Fibroblast of peridontal ligament (primary cell): ENCODE measurements around the gene RHBG.

Experiments used
- DNase-seq: peaks from one replicate; pipeline ENCODE4 v3.0.0-alpha.2; 2010; ENCODE audit errors: extremely low read depth

The RHBG gene

GRCh38 chr1:156386134-156386901 lies 17.3 kb downstream of the RHBG start:
- DNase-seq = no peak

DNA sequence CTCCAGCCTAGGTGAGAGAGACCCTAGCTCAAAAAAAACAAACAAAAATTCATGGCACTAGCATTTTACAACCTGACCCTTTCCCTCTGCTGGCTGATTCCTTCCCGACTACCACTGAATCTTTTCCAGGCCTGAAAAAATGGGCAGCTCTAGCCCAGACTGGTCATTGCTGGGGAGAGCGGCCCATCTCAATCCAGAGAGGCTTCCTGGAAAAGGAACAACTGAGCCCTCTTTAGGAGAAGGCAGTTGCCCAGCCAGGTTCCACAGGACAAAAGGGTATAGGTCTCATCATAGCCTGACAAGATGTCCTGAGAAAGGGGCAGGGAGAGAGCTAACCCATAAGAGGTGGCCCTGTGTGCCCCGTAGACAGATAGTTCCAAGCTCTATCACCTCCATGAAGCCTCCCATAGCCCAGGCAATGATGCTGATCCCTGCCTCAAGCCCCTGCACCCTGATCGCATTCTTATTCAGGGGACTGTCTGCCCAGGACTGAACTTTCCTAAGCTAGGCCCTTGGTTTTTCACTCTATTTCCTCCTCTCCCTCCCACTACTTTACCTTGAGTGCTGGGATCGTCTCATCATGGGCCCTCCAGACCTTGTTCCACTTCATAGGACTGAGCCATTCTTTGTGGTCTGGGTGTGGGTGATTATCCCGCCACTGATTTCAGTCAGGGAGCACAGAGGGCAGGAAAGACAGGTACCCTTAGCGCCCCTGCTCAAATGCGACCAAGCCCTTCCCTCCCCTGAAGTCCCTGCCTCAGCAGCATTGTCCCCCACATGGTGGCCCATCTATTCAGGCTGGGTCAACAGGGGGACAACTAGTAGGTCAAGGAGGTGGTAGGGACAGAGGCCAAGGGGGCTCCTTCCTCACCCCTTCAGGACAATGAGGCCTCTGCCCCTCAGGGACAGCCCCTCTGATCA lies 18.2 kb downstream of the RHBG start:
- DNase-seq = no peak

- no peak for DNase-seq
Observed at GRCh38 chr1:156387870-156388173, 18.8 kb downstream of the RHBG start.

DNA sequence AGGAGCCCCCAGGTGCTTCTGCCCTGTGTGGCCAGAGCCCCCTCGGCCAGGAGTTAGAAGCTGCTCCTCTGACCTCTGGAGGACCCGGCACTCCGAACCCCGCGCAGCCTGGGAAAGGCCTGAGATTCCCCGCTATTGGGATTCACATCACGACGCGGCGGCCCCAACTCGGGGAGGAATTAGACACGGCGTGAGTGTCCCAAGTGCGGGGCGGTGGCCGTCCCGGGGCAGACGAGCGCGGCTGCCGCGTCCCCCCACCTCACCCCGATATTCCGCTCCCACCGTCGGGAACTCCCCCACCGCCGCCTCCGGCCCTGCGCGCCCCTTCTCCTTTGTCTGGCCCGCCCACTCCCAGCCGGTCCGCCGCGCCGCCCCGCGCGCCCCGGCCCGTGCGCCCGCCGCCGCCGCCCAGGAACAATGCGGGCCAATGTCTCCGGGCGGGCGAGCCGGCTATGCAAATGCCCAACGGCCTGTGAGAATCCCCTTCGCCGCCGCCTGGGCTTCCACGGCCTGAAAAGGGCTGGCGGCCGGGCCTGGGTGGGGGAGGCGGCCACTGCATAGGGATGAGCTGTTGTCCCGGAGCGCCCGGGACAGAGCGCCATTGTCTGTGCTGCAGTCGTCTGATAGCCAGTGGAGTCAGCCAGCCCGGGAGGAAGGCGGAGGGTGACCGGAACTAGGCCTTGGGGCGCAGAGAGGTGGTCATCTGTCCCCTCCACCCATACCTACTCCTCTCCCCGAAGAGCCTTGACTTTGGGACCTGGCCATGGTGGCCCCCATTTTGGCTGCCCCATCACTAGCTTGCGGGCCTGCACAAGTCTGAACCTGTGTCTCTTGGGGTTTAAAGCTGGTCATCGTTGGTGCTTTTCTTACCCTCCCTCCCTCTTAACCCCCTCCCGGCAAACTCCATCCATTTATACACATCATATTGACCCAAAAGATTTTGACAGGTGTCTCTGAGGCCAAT lies 19.4 kb downstream of the RHBG start:
- DNase-seq = no peak

- DNase-seq = no peak
Observed at GRCh38 chr1:156389311-156389710, 20.3 kb downstream of the RHBG start.

DNA sequence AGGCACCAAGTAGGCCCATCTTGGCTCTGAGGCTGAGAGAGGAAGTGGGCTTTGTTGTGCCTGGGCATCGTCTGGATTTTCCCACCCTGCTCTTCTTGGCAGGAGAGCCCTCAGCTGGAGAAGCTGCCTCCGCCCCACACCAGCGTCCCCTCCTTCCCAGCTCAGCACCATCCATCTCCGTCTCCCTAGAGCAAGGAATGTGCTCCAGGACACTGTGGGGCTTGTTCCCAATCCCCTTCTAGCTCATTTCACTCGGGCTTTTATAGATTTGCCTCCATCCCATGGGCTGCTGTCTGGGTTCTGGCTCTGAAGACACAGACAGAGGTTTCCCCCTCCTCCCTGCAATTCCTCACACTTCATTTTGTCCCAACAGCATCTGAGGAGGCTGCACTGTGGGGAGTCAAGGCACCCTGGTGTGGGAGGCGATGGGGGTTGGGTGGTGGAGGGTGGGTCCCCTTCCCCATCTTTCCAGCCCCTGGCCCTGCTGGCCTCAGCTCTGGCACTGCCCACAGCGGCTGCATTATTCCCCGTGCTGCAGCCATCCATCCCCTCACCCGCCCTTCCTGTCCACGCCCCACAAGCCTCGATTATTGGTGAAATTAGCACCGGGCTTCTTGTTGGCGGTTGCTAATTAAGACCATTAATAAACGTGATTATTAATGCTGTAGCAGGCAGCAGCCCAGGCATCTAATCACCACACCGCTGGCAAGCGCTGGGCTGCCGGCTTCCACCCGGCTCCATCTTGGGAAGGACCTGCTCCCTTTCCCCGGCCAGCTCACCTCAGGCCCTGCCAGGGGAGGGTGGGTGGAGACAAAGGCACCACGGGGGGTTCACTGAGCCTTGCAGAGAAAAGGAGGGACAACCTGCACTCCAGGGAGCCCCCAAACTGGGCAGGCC lies 21.7 kb downstream of the RHBG start:
- no peak for DNase-seq

DNA sequence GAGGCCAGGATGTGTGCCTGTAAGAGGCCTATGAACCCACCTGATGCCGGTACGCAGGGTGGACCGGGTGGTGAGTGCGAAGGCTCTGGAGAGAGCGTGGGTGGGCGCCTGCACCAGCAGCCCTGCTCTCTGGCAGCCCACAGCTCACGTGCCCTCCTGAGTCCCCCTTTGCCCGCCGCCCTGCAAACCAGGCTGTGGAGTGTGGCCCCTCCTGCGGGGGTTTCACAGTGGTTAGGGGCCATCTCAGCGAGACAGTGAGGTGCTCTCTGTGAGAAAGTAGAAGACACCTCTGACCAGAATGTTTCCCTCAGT lies 22.3 kb downstream of the RHBG start:
- no peak for DNase-seq

DNA sequence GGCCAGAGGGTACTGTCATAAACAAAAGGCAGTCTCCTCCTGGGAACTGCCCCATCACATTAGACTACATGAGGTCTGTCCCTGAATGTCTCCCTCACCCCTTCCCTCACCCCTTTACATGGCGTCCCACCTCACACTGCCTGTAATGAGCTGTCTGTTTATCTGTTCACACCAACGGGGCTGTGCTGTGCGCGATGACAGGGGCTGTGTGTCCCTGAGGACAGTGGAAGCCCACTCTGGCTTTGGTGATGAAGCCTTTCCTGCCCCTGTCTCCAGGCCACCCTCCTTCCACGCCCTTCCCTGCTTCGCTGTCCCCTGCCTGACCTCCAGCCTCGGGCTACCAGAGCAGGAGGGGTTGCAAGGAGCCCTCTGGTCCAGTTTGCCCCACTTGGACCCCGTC lies 22.7 kb downstream of the RHBG start:
- DNase-seq = no peak

GRCh38 chr1:156392452-156392853 lies 23.4 kb downstream of the RHBG start:
- no peak for DNase-seq

DNA sequence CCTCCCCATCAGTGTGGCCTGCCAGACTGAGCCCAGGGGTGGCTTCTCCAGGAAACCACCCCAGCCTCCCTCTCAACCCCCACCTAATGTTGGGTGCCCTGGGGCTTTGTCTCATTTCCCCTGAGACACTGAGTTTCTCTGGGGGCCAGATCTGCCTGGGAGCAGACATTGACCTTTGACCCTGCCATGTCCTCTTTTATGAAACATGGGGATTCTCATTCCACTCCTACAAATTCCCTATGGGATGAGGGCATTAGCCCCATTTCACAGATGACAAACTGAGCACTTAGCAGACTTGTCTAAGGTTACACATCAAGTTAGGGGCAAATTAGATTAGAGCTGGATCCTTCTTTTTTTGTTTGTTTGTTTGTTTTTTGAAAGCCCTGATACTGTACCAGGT lies 24.1 kb downstream of the RHBG start:
- DNase-seq = no peak

DNA sequence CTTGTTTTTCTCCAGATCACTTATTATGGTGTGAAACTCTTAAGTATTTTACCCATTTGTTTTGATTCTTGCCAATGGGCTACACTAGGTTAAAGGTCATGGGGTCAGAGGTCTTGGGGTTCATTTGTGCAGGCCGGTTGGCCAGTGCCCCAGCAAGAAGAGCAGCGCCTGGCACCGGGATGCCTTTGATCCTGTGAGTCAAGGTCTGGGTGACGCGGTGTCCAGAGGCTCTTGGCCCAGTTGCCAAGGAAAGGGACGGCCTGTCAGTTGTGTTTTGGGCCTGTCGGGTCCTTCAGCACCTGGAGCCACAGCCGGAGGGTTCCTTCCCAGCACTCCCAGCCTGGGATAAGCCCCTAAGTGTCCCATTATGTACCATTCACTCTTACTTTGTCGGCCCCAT lies 25.1 kb downstream of the RHBG start:
- DNase-seq = no peak

GRCh38 chr1:156394835-156395461 lies 25.9 kb downstream of the RHBG start:
- DNase-seq = no peak

DNA sequence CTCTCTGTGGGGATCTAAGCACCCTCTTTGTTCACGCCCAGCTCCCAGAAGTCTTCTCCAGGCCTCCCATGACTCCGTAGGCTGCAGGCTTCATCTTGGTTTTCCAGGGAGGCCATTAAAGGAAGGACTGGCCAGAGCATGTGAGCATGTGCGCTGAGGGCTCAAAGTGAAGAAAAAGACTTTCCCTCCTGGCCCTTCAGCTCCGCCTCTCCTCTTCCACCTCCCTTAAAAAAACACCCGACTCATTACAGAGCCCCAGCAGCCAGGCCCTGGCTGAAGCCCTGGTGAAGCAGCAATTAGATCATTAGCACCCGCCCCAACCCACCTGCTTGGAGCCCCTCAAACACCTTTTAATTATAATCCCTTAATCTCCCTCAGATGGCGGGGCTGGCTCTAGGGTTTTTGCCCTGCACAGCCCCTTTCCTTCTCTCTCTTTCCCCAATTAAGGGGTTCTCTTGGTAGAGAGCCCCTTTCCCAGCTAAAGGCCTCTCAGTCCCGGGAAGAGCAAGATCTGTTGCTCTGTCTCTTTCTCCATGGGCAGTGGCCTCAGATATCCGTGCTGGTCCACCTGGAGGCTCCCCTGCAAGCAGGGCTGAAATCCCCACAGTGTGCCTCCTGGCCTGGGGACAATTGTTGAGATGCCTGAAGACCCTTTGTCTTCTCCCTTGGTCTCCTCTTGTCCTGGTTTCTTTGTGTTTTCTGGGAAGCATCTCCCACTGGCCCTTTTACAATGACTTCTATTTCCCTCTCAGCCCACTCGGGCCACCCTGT lies 30.5 kb downstream of the RHBG start:
- DNase-seq = no peak

DNA sequence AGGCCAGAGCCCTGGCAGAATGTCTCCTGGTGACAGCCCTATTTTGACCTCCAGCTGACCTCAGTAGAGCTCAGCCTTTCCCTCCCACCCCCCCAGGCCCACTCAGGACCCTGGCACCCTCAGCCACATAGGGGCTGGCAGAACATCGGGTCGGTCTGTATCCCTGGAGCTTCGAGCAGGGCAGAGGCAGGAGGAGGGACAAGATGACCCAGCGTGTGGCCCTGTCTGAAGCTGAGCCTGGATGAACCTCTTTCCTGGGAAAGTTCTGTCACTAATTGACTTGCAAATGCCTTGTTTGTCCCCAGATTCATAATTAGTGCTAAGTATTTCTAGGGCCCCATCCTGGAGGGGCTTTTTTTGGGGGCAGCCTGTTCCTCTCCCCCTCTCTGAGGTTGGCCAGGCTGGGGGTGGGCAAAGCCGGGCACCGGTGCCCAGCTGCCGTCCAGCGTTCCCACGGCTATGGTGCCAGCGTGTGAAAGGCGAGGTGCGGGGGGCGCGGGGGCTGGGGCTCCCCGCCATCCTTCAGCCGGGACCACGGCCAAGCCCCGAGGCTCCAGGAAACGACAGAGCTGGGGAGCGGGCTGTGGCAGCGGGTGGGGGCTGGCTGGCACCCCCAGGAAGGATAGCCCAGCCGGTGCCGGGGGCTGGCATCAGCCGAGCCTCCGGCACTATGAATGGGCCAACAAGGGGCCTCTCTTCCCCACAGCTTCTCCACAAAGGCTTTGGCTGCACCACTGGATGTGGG lies 31.4 kb downstream of the RHBG start:
- DNase-seq = no peak

GRCh38 chr1:156401041-156401574 lies 32.1 kb downstream of the RHBG start:
- no peak for DNase-seq

GRCh38 chr1:156401681-156402081 lies 32.7 kb downstream of the RHBG start:
- no peak for DNase-seq

DNA sequence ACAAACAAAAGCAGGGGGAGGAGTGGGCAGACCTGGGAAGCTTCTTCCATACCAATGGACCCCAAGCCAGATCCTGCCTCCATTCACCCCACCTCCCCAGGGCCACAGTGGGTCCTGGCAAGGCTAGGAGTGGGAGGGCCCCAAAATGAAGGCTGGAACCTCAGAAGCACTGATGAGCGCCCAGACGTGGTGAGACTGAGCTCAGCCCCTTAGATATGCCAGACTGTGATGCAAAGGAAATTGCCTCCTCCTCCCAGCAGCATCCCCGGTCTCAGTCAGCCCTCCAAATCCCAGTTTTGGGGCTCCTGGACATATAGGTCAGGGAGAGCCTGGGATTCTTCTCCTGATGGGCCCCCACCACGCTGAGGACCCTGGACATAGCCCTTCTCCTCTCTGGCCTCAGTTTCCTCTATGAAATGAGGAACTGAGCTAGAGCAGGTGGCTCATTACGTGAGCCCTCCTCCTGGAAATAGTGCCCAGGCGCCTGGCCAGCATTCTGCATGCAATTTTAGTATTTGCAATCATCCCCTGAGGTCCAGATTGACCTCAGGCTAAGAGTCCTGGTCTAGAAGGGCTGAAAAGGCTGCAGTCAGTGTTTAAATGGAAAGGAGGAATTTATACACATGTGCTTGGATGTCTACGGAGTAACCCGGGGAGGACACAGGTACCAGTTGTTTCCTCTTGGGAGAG lies 33.5 kb downstream of the RHBG start:
- DNase-seq = no peak

DNA sequence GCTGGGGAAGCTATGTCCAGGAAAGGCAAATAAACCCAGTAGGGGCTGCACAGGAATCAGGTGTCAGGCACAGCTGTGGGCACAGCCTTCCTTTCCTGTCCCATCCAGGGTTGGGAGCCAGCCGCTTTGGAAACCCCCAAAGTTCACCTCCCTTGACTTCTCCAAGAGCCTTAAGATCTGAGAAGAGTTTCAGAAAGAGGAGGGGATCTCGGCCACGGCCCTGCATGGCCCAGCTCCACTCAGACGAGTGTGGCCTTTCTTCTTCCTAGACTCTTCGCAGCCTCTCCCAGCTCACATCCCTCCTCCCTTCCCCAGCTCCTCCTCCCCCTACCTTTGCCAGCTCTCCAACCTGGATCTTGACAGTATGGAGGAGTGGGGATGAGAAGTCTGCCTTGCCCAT lies 36.7 kb downstream of the RHBG start:
- DNase-seq = no peak
